GM18498 (cell line): ENCODE measurements around the gene KCNIP2.
A peak's percentile ranks its signal among the peaks of the same experiment; 100 is the strongest.

ENCODE experiments used
- ATAC-seq: cut with Tn5 transposase; IDR thresholded peaks from one replicate; pipeline ENCODE4 v1.9.1; 2021; ENCODE audit warnings: mild to moderate bottlenecking, moderate library complexity; ENCODE audit not compliant: unreplicated experiment

Gene KCNIP2

DNA sequence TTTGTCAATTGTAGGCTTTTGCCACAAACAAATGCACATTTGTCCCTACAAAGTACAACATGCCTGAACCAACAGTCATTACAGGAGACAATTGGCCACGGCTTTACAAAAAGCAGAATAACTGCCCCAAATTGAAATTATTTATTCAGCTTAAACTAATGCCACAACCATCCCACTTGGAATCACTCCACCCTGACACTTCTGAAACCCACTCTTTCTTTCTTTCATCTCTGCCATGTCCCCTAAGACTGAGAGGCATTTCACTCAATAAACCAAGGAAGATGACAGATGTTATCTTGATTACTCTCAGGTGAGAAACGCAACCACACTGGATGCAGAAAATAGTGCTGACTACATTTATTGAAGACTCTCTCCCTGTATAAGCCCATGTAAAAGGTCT is 57.8 kb downstream of the KCNIP2 start:
- no peak for ATAC-seq

DNA sequence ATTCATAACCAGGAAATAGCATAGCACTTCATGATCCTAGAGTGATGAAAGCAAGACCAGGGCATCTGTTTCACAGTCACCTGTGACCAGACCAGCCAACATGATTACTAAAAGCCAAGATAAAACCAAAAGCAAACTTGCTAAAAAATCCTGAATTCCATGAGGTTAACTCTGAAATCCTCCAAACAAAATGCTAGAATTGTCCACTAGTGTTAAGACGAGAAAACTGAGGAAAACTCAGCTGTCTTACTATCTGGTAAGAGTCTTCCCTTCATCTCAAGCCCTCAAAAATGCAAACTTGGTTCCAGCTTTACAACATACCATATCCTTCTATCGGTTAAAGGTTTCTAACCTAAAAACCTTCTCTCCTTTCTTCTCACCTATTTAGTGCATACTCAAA is 59.0 kb downstream of the KCNIP2 start:
- ATAC-seq = no peak

DNA sequence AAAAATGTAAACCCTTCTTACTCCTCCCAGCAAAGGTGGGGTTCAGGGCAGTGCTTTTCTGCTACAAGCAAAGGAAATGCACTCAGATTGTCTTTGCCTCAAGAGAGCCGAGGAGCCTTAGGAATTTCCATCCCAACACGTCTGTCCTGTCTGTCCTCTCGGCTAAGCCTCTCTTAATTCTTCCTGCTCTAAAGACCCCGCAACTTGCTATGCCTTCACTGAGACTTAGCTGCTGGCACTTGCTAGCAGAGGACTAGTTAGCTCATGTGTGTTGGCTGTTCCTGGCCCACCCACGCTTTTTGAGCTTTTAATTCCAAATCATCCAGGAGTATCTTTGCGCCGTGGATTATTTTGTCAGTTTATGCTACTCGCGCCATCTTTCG is 59.9 kb downstream of the KCNIP2 start:
- no peak for ATAC-seq

DNA sequence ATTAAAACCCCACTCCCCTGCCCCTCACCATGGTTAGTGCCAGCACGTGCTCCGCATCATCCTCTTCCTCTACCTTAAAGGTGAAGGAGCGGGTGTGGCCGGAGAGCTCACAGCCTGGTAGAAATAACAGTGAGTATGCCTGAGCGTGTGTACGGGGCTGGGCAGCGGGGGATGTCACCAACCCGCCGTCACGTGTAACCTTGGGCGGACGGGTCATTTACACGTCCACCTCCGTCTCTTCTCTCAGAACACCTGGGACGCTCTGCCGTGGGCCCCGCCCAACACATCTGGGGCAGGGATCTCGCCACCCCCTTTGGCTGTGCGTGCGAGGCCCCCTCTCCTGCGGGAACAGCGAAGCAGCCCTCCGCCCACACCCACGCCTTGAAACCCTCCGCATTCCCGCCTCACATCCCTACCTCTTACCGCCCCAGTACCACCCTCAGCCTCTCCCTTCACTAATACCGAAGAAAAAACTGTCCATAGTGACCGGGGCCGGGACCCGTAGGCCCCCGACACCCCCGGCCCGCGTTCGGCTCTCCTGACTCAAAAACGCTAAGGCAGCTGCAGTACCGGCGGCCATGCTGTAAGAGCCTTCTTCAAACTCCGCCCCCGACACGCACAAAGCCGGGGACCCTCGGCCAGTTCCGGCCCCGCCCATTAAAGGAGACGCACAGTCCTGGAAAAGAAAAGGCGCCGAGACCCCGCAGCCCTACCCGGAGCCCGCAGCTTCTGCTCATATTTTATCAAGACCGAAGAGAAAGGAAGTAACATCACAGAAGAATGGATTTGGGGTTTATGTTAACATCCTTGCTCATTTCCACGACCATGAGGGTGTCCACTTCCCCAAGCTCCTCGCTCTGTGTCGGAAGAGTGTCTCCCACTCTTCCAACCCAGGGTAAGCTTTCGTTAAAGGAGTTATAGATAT is 60.5 kb downstream of the KCNIP2 start, which contains the start of gene NPM3:
TSS of gene NPM3 (minus strand) at position 636 of the 925 bp plus-strand sequence. CDS start at position 580, 56 bp downstream.
- ATAC-seq = peak; percentile 66

DNA sequence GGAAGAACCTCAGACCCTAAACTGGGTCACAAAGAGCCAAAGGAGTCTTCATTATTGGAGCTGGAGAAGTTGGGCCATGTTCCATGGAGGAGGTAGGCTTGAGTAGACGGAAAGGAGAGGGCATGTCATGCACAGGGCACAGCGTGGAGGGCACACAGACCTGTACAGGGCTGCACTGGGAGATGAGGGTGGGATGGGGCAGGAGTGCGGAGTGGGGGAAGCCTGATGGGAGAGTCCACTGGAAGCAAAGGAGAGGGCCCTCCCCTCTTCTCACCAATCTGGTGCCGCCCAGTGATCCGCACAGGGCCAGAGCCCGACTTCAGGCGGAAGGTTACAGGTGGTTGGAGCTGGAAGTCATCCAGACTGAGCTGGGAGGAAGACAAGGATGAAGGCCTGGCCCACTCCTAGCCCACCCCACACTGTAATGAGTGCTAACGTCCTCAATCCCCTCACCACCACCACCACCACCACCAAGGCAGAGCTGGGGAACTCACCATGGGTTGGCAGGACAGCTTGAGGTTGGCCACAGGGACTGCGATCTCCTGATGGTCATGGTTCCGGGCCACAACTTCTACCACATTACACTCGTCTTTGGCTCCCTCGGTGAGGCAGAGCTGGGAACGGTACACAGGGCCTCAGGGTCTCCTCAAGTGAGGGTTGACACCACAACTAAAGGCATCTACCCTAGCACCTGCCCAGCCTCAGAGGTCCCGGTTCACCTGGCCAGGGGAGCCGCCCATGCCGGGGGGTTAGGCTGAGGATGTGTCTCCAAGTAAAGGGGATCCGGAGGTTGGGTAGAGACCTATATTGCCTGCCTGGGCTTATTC is 61.4 kb downstream of the KCNIP2 start:
- ATAC-seq = no peak

DNA sequence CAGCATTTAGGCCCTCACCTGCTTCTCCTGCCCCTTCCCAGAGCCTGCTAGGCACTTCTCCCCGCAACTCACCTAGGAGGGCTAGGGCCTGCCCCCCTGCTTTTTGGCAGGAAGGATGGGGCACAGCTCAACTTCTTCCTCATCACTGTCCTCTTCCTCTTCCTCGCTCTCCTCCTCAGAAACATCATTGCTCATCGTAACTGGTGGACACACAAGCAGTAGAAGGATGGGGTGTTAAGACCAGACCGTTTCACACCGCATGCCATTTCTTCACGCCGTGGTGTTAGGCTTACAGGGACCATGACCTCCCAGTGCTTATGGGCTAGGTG is 62.0 kb downstream of the KCNIP2 start:
- ATAC-seq = no peak

DNA sequence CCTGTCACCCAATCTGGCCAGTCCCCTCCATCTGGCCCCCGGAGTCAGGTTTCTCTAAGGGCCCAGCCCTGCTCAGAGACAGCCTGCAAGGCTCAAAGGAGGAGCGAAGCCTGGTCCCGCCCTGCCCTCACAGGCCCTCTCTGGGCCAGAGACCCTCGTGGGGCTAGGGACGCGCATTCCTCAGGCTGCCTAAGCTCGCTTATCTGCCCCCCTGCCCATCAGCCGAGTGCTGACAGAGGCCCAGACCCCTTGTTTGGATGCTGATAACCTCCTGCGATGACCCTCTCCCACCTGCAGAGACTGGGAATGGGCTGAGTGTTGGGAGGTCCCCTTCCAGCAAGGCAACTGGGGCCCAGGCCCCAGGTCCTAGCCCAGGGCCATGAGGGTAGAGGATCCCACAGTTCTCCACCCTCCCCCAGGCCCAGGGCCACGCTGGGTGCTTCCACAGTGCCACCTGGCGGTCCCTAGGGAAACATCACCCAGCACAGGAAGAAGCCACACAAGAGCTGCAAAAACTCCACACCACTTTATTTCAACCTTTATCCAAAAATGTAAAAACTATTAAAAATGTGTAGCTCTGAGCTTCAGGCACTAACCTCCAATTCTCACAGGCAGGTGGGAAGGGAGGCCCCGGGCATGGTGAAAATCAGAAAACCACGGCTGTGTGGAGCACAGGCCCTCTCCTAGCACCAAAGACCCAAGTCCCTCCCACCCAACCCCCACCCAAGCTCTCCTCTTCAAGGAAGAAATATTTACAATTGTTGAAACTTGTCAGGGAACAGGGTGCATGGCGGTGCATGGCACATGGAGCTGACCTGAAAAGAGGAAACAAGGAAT is 62.6 kb downstream of the KCNIP2 start:
- ATAC-seq = peak; percentile 49

DNA sequence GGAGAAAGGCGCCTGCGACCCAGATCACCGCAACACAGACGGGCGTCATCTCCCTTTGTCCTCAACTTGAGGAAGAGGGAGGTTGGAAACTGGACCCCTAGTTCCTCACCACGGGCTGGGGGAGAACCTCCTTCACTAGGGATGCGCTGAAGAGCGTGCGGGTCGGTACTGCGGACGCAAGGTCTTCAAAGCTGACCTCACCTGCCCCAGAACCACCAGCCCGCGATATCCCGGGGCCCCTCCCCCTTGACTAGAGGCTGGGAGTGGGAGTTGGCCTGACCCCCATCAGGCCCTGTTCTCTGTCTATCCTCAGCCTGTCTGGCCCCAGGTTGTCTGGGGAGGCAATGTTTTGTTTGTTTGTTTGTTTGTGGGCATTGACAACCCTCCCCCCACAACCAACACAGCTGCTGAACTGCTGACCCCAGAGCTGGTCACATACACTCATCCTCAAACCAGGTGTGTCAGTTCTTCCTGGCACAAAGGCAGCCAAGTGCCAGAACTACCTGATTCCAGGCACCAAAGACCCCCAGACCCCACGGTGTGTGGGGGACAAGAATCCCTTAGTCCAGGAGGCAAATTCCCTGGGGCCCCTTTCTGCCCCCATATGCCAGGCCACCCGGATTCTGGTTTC is 63.3 kb downstream of the KCNIP2 start:
- ATAC-seq = no peak

DNA sequence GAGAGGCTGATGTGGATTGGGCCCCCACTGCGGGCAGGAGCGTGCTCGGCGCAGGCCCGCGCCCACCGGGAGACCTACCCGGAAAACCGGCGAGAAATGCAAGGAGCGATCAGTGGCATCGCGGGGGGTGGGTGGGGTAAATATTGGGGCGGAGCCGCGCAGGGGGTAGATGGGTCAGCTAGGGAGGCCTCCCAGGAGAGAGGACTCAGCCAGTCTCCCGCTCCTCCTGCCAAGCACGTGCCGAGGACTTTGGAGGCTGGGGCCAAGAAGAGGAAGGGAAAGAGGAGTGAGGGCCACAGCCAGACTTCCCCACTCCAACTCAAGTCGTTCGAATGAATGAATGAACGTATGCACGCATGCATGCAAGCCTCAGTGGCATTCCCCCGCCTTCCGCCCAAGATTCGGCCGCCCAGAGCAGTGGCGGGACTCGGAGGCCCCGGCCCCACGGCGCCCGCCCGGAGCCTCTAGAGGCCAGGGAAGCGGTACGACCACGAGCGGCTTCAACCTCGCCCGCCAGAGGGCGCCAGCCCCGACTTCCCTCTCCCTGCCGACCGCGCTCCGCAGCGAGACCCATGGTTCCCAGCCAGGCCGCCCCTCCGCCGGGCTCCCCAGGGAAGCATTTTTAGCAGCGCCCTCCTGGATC is 63.9 kb downstream of the KCNIP2 start:
- ATAC-seq = peak; percentile 50

DNA sequence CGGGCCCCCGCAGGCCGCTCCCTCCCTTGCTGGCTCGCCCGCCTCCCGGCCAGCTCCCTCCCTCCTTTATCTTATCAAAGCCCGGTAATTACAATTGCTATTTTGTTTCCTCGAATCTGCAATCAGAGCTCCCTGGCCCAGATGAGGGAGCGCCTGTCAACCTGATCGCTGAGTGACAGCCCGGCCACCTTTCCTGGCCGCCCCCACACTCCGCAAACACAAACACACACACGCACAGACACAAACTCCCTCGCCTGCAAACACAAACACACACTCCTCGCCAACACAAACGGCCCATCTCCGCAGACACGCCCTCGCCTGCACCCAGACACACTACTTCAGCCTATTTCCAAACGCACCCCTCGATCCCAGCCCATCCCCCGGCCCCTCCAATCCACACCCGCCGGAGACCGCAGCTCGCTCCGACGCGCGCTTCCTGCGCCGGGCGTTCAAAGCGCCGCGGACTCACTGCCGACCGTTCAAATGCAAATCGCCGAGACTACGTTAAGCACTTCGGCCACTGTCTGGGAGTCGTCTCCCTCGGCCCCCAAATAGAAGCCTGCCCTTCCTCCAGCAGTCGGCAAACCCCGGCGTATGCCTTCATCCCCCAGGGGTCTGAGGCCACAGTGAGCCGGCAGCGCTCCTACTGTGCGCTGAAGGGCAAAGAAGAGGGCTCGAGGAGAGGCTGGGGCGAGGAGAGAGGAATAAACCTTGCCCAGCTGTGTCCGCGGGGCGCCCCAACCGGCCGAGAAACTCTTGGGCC is 64.6 kb downstream of the KCNIP2 start:
- no peak for ATAC-seq

DNA sequence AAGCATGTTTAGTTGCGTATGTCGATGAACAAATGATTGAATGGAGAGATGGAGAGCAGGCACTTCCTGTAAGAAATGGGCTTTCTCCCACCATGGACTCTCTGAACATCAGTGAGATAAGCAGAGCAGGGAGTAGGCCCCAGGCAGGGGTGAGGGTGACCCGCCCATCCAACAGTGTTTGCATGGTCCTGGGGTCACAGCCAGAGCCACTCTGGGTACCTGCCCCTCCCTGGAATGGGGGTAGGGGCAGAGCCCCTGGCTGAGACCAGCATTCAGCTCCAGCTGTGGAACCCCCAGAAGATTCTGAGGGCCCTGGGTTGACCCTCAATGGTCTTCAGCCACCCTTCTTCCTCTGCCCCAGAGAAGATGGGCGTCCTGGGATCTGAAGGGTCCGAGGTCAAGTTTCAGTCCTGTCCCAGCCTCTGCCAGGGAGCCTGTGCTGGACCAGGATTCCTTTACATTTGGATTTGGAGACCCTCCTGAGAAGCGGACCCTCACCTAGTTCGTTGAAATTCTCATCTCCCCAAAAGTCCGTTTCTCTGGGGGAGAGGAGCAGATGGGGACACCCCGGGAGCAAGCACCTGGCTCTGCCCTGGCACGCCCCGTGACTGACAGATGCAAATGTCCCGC is 65.3 kb downstream of the KCNIP2 start:
- ATAC-seq = no peak

DNA sequence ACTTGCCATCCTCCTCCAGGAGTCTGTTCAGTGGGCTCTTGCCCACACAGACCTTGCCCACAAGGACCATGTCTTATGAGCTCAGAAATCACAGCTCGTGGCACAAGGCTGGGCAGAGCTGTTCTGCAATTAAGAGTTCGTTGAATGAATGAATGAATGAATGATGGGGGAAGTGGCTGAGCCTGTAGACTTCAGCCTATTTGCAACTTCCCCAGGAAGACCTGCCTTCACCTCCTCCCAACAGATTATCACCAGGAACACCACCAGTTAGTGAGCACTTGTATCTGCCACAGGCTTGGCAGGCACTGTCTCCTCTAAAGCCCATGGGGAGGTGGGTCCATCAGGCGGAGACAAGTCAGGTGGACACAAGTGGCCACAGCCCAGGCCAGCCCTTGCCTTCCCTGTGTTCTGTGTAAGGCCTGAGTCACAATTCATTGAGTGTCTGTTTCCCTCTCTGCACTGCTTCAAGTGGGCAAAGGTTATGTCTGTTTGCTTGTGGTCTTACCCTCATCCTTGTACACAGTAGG is 65.9 kb downstream of the KCNIP2 start:
- ATAC-seq = no peak

DNA sequence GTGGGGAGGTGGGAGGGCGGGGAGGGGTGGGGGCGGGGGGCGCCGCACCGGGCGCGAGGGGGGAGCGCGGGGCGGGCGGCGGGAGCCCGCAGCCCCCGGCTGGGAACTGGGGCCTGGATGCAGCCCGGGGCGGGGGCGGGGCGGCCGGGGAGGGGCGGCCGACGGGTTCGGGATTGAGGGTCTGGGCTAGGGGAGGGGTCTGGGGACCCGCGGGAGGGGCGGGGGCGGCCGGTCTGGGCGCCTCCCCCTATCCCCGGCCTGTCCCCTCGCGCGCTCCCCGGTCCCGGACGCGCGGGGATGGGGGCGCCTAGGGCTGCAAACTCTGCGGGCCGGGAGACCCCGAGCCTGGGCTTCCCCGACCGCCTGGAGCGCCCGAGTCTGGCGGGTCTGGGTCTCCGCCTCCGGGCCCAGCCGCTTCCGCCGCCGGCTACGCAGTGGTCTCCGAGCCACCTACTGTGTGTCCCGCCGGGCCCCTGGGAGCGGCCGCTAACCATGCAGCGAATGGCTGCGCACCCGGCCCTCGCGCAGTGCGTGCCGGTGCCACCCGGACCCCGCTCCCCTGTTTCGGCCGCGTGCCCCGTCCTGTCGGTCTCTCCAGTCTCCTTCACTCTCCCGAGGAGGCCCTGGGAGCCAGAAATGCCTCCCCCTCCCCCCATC is 67.3 kb downstream of the KCNIP2 start:
- ATAC-seq = no peak
